ENCODE measurements around the gene YEATS2. TPM values are rescaled to one million over a fixed set of nuclear protein-coding genes. Genes with fewer than 3 reads are reported as not detected.
"Not testable (repeated sequence)": the region's sequence is repeated elsewhere in the genome, so short reads cannot be mapped to it uniquely, and the experiment has no call there.

Gene YEATS2
- polyA plus RNA-seq, 1 donor (not counting 4 experiments of a cell fraction or from before 2014, with no cell fraction given): 21.7 TPM

DNA sequence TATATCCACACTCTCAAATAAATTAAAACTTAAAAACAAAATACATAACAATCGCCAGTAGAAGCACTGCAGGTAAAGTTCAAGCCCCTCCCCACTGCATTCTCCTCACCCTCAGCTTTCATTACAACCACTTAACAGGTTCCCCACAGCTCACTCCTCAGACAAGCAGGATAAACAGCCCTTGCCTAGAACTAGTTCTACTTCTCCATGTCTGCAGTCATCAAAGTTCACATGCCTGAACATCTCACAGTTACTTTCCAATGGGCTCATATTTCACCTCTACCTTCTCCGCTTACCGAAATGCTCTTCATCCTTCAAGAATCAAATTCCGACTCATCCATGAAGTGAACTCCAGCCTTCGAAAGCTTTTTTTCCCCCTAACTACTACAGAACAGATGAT is 4.1 kb downstream of the YEATS2 start:
- DNase-seq (ENCODE audit: low read depth, low spot score) (no peak), FAIRE-seq (no peak)
- Histone ChIP-seq H3K27me3 (ENCODE audit: control insufficient read depth, extremely low read depth, insufficient read depth, low read length) (no peaks in the 10 kb centered on the region), H3K9me1 (ENCODE audit: control insufficient read depth, extremely low read depth, insufficient read depth, low read length) (no peaks in the 10 kb centered on the region), H3K9ac (ENCODE audit: control insufficient read depth, extremely low read depth, insufficient read depth, low read length) (no peak overlapping the region), H3K4me1 (ENCODE audit: control insufficient read depth, extremely low read depth, insufficient read depth, low read length) (peaks cover 8% of the 10 kb centered on the region), H3K27ac (ENCODE audit: control insufficient read depth, insufficient read depth, low read length) (no peak overlapping the region), H3K9me3 (ENCODE audit: control insufficient read depth, low read depth, low read length) (no peaks in the 10 kb centered on the region), H3K79me2 (ENCODE audit: control insufficient read depth, insufficient read depth, low read length) (peaks cover 89% of the 10 kb centered on the region), H3K36me3 (ENCODE audit: control insufficient read depth in 2 of 2, extremely low read depth in 1 of 2, insufficient read depth in 2 of 2, low read length in 2 of 2) (no peaks in the 10 kb centered on the region), H3K4me3 (ENCODE audit: control insufficient read depth in 2 of 3, extremely low read depth in 1 of 3, insufficient read depth in 2 of 3, low read depth in 1 of 3, low read length in 3 of 3) (no peak overlapping the region), H2AFZ (ENCODE audit: control insufficient read depth, low read length) (no peak overlapping the region), H3K4me2 (ENCODE audit: control insufficient read depth, extremely low read depth, insufficient read depth, low read depth, low read length) (no peak overlapping the region), H4K20me1 (ENCODE audit: control insufficient read depth, extremely low read depth, insufficient read depth, low read length) (peaks cover 3% of the 10 kb centered on the region)
- dilution Hi-C loops (cut with MboI; ENCODE audit: extremely low pct_ligation_motif_present, low sequenced_read_pairs): no loop called here
- TF ChIP-seq EZH2 (IDR thresholded peaks at IDR 0.05; ENCODE audit: low read length): no peak
- TF ChIP-seq, protein P1, sequence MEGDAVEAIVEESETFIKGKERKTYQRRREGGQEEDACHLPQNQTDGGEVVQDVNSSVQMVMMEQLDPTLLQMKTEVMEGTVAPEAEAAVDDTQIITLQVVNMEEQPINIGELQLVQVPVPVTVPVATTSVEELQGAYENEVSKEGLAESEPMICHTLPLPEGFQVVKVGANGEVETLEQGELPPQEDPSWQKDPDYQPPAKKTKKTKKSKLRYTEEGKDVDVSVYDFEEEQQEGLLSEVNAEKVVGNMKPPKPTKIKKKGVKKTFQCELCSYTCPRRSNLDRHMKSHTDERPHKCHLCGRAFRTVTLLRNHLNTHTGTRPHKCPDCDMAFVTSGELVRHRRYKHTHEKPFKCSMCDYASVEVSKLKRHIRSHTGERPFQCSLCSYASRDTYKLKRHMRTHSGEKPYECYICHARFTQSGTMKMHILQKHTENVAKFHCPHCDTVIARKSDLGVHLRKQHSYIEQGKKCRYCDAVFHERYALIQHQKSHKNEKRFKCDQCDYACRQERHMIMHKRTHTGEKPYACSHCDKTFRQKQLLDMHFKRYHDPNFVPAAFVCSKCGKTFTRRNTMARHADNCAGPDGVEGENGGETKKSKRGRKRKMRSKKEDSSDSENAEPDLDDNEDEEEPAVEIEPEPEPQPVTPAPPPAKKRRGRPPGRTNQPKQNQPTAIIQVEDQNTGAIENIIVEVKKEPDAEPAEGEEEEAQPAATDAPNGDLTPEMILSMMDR (optimal IDR thresholded peaks at IDR 0.05 in 1 of 3, IDR thresholded peaks at IDR 0.05 in 1 of 3, conservative IDR thresholded peaks at IDR 0.05 in 1 of 3; ENCODE audit: extremely low read depth in 1 of 3, insufficient read depth in 2 of 3, low read length in 3 of 3): no peak

DNA sequence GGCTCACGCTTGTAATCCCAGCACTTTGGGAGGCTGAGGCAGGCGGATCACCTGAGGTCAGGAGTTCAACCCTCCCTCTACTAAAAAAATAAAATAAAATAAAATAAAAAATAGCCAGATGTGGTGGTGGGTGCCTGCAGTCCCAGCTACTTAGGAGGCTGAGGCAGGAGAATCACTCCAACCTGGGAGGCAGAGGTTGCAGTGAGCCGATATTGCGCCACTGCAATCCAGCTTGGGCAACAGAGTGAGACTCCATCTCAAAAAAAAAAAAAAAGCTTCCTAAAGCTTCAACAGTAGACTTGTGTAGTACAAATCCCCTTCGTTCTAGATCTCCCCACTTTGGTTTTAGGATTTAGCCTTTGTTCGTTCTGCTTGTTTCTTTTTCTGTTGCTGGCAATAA is 6.3 kb downstream of the YEATS2 start:
- H3K27ac ChIP-seq (ENCODE audit: control insufficient read depth, insufficient read depth, low read length); H2AFZ ChIP-seq (ENCODE audit: control insufficient read depth, low read length); H3K27me3 ChIP-seq (ENCODE audit: control insufficient read depth, extremely low read depth, insufficient read depth, low read length); H4K20me1 ChIP-seq (ENCODE audit: control insufficient read depth, extremely low read depth, insufficient read depth, low read length); DNase-seq (ENCODE audit: low read depth, low spot score); H3K4me1 ChIP-seq (ENCODE audit: control insufficient read depth, extremely low read depth, insufficient read depth, low read length); FAIRE-seq; H3K4me3 ChIP-seq (ENCODE audit: control insufficient read depth in 2 of 3, extremely low read depth in 1 of 3, insufficient read depth in 2 of 3, low read depth in 1 of 3, low read length in 3 of 3); H3K4me2 ChIP-seq (ENCODE audit: control insufficient read depth, extremely low read depth, insufficient read depth, low read depth, low read length); H3K36me3 ChIP-seq (ENCODE audit: control insufficient read depth in 2 of 2, extremely low read depth in 1 of 2, insufficient read depth in 2 of 2, low read length in 2 of 2); H3K9ac ChIP-seq (ENCODE audit: control insufficient read depth, extremely low read depth, insufficient read depth, low read length); dilution Hi-C loops (cut with MboI; ENCODE audit: extremely low pct_ligation_motif_present, low sequenced_read_pairs); H3K9me3 ChIP-seq (ENCODE audit: control insufficient read depth, low read depth, low read length); H3K9me1 ChIP-seq (ENCODE audit: control insufficient read depth, extremely low read depth, insufficient read depth, low read length): not testable (repeated sequence)
- H3K79me2 ChIP-seq (ENCODE audit: control insufficient read depth, insufficient read depth, low read length): peaks cover 98% of the 10 kb centered on the region

DNA sequence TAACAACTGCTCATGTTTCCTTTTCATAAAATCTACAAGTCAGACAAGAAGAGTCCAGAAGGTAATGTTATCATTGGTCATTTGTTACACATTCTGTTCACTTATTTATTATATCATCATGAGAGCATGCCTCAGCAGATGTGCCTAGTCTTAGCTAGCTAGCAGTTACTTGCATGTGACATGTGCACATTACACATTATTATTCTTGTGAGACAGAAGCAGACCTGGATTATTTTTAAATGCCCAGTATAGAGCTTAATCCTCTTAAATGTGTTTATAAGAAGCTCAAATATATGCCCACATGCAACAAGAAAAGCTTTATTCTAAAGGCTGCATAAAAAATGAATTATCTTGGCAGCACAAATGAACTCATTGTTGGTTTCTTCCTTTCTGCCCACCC is 12.6 kb downstream of the YEATS2 start:
- peaks cover 84% of the 10 kb centered on the region for H3K79me2 ChIP-seq (ENCODE audit: control insufficient read depth, insufficient read depth, low read length)
- H3K9me3 ChIP-seq (ENCODE audit: control insufficient read depth, low read depth, low read length): no peaks in the 10 kb centered on the region
- dilution Hi-C loops (cut with MboI; ENCODE audit: extremely low pct_ligation_motif_present, low sequenced_read_pairs): no loop called here
- no peak overlapping the region for H2AFZ ChIP-seq (ENCODE audit: control insufficient read depth, low read length)
- no peaks in the 10 kb centered on the region for H3K9me1 ChIP-seq (ENCODE audit: control insufficient read depth, extremely low read depth, insufficient read depth, low read length)
- H3K4me2 ChIP-seq (ENCODE audit: control insufficient read depth, extremely low read depth, insufficient read depth, low read depth, low read length): no peak overlapping the region
- no peak overlapping the region for H3K27ac ChIP-seq (ENCODE audit: control insufficient read depth, insufficient read depth, low read length)
- H4K20me1 ChIP-seq (ENCODE audit: control insufficient read depth, extremely low read depth, insufficient read depth, low read length): peaks cover 2% of the 10 kb centered on the region
- no peak overlapping the region for H3K9ac ChIP-seq (ENCODE audit: control insufficient read depth, extremely low read depth, insufficient read depth, low read length)
- DNase-seq (ENCODE audit: low read depth, low spot score) (no peak), FAIRE-seq (no peak)
- no peaks in the 10 kb centered on the region for H3K4me1 ChIP-seq (ENCODE audit: control insufficient read depth, extremely low read depth, insufficient read depth, low read length)
- H3K27me3 ChIP-seq (ENCODE audit: control insufficient read depth, extremely low read depth, insufficient read depth, low read length): no peaks in the 10 kb centered on the region
- H3K36me3 ChIP-seq (ENCODE audit: control insufficient read depth in 2 of 2, extremely low read depth in 1 of 2, insufficient read depth in 2 of 2, low read length in 2 of 2): no peaks in the 10 kb centered on the region
- TF ChIP-seq EZH2 (IDR thresholded peaks at IDR 0.05; ENCODE audit: low read length): no peak
- TF ChIP-seq, protein P1 (optimal IDR thresholded peaks at IDR 0.05 in 1 of 3, IDR thresholded peaks at IDR 0.05 in 1 of 3, conservative IDR thresholded peaks at IDR 0.05 in 1 of 3; ENCODE audit: extremely low read depth in 1 of 3, insufficient read depth in 2 of 3, low read length in 3 of 3): no peak
- H3K4me3 ChIP-seq (ENCODE audit: control insufficient read depth in 2 of 3, extremely low read depth in 1 of 3, insufficient read depth in 2 of 3, low read depth in 1 of 3, low read length in 3 of 3): no peak overlapping the region
